Activated naive CD4-positive, alpha-beta T cell treated with Interleukin-2 at 50 U/mL for 16 hours (primary cell): ENCODE data around the gene SLC27A4.

Experiments
- DNase-seq: peaks from one replicate; pipeline ENCODE4 v3.0.0-alpha.2; 2020

Gene SLC27A4

GRCh38 chr9:128339761-128340690 is at the start of gene SLC27A4:
Gene SLC27A4, plus strand, starts transcription at chr9:128340527. Its CDS starts 2,606 bp downstream, at chr9:128343133.
- DNase-seq, result peak; percentile 83

GRCh38 chr9:128292009-128292408 is 48.3 kb upstream of the SLC27A4 start:
- no peak for DNase-seq

GRCh38 chr9:128293091-128293490 is 47.2 kb upstream of the SLC27A4 start:
- DNase-seq, result no peak

- DNase-seq, result no peak
Measured at GRCh38 chr9:128294142-128294541, 46.2 kb upstream of the SLC27A4 start.

- no peak for DNase-seq
Measured at GRCh38 chr9:128296340-128297220, 43.7 kb upstream of the SLC27A4 start.

- no peak for DNase-seq
Measured at GRCh38 chr9:128297221-128297773, 43.0 kb upstream of the SLC27A4 start.

- DNase-seq, result no peak
Measured at GRCh38 chr9:128298535-128299482, 41.5 kb upstream of the SLC27A4 start.

- no peak for DNase-seq
Measured at GRCh38 chr9:128304136-128304970, 36.0 kb upstream of the SLC27A4 start.

- no peak for DNase-seq
Measured at GRCh38 chr9:128304971-128305288, 35.4 kb upstream of the SLC27A4 start.

GRCh38 chr9:128309551-128309950 is 30.8 kb upstream of the SLC27A4 start:
- no peak for DNase-seq

- no peak for DNase-seq
Measured at GRCh38 chr9:128310461-128310860, 29.9 kb upstream of the SLC27A4 start.

GRCh38 chr9:128314697-128315096 is 25.6 kb upstream of the SLC27A4 start:
- no peak for DNase-seq

- no peak for DNase-seq
Measured at GRCh38 chr9:128316421-128316820, 23.9 kb upstream of the SLC27A4 start.

GRCh38 chr9:128317629-128318028 is 22.7 kb upstream of the SLC27A4 start:
- DNase-seq, result no peak

- no peak for DNase-seq
Measured at GRCh38 chr9:128321343-128321742, 19.0 kb upstream of the SLC27A4 start.

GRCh38 chr9:128321879-128322403 is 18.4 kb upstream of the SLC27A4 start:
- DNase-seq, result no peak

GRCh38 chr9:128322404-128323211 is 17.7 kb upstream of the SLC27A4 start, which contains the start of the genes COQ4 and TRUB2:
Gene COQ4, plus strand, starts transcription at chr9:128322839. Its CDS starts 20 bp downstream, at chr9:128322859.
Gene TRUB2, minus strand, starts transcription at chr9:128322447. Its CDS starts 39 bp downstream, at chr9:128322408.
- peak; percentile 93 for DNase-seq

- DNase-seq, result no peak
Measured at GRCh38 chr9:128323212-128323730, 17.1 kb upstream of the SLC27A4 start.

- no peak for DNase-seq
Measured at GRCh38 chr9:128323791-128324190, 16.5 kb upstream of the SLC27A4 start.

- no peak for DNase-seq
Measured at GRCh38 chr9:128324401-128324800, 15.9 kb upstream of the SLC27A4 start.
